GM12892 (cell line): ENCODE measurements around the gene ZNF488.

Experiments
- POLR2A ChIP-seq: IDR thresholded peaks from 2 replicates; pipeline ENCODE4 v1.6.1; 2011; ENCODE audit warnings: low read depth, low read length, control low read depth
- TAF1 ChIP-seq: IDR thresholded peaks from 2 replicates; pipeline ENCODE4 v1.6.1; 2011; ENCODE audit warnings: low read depth, mild to moderate bottlenecking, control low read depth, low read length, borderline replicate concordance

DNA sequence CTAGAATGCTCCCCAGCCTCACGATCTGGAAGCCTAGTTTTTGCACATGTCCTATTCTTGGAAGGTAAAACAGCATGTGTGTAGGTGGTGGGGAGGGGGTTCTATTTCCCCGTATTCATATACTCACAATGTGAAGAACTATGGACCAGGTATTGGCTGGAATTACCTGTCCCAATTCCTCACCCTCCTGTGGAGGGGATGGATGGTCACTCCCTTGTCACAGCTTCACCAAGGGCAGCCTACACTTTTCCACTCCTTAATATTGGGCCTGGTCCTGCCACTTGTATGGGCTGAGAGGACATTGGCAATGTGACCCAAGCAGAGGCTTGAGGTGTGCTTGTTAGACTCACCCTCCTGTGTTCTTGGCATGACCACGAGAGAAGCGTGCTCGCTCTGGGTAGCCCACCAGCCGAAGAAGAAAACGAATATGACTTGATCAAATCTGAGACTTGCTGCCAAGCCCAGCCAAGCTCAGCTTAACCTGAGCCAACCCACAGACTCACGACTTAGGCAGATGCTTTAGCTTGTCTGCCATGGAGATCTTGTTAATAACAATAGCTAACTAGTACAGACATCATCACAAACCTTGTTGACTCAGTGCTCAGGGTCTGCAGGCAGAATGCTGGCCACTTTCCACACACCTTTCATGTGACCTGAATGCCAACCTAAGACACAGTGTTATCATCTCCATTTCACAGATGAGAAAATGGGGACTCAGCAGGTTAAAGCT lies 17.2 kb downstream of the ZNF488 start:
- TF ChIP-seq TAF1 (no peak), POLR2A (no peak)
